GDM1 (cell line): ENCODE results near the gene RBM26.

Source experiments
- DNase-seq: peaks from one replicate; lab custom pipeline; 2025; lab: John Stamatoyannopoulos, UW

RBM26 gene

DNA sequence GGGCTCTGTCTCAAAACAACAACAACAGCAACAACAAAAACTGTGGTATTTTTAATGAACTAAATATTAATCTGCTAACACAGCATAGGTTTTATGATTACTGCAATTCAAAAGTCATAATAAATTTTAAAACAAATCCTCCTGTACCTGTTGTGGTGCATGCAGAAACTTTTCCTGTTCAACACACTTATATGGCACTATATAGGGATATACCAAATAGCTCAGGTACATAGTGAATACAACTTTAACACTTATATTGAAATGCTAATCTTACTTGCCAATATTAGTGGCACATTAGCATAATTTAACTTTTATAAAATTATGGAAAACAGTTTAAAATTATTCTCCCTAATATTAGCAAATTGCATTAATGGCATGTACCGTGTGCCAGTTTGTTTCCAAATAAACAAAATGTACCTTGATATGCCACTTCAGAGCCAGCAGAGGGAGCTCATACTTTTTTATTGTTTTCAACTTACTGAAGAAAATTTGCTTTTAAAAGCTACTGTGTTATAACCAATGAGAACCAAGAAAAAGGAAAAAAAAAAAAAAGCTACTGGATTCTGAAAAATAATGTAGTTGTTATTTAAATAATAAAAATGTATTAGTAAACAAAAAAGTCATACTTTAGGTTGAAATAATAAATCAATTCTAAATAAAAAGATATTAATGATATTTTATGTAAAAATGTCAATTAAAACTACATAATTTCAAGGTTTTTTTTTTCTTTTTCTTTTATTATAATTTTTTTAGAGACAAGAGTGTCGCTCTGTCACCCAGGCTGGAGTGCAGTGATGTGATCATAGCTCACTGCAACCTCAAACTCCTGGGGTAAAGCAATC lies 18.0 kb upstream of the RBM26 start:
- DNase-seq = no peak

DNA sequence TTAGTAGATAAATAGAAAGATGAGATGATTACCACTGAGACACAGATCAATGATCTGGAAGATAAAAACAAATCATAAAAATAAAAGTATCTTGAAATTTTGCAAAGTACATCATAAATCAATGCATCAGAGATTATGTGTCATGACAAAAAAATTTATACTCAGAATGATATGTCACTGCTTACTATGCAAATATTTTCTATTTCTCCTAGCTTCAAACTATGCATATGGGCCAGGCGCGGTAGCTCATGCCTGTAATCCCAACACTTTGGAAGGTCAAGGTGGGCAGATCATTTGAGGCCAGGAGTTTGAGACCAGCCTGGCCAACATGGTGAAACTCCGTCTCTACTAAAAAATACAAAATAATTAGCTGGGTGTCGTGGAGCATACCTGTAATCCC lies 17.3 kb upstream of the RBM26 start:
- no peak for DNase-seq

DNA sequence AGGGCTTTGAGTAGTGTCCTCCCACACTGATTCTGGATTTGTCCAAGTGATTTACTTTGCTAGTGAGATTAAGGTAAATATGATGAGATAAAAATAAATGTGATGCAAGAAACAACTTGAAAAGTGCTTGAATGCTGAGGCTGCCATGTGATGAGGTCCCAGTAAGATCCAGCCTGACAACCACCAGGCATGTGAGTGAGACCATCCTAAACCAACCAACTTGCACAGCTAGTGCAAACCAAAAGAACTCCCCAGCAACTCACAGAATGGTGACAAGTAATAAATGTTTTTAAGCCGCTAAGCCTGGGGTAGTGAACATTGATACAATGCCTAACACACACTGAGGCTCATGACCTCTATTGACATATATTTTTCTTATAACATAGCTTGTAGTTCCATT lies 13.3 kb upstream of the RBM26 start:
- no peak for DNase-seq

DNA sequence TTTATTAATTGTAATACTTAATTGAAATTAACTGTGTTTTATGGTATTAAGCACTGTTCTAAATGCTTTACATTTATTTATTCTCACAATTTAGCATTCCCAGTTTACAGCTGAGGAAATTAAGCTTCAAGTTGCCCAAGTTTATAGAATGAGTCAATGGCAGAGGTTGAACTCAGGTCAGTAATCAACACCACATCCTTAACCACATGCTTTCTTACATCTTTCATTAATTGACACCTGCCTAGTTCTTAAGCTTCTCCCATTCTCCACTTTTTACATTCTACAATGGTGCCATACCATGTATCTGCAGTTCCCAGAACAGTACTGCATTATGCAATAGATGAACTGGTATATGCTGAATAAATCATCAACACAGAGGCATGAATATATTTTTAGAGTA lies 11.7 kb upstream of the RBM26 start:
- DNase-seq = no peak

DNA sequence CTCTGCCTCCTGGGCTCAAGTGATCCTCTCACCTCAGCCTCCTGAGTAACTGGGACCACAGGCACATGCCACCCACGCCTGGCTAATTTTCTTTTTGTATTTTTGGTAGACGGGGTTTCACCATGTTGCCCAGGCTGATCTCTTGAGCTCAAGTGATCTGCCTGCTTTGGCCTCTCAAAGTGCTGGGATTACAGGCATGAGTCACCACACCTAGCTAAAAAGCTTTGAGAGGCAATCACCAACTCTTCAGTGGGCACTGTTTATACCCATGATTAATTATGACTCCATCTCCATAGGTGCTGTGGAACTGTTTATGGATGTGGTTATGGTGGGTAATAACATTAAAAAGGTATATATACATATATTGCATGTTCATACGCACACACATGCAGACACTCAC lies 7.5 kb upstream of the RBM26 start:
- no peak for DNase-seq

DNA sequence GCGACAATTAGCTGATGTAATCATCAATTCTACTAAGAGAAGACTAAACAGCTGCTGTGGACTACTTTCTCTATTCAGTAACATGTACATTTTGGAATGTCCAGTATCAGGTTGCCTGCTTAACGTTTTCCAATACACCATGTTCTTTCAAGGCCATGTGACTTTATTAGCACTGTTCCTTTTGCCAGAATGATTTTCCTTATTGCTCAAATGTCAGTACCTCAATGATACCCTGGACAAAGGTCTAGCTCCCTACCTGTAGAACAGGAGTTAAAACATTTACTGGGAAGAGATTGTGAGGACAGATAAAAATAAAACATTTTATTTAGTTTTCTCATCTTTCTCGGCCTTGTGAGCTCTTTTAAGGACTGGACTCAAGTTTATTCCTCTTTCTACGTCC lies 3.8 kb upstream of the RBM26 start:
- DNase-seq = no peak

DNA sequence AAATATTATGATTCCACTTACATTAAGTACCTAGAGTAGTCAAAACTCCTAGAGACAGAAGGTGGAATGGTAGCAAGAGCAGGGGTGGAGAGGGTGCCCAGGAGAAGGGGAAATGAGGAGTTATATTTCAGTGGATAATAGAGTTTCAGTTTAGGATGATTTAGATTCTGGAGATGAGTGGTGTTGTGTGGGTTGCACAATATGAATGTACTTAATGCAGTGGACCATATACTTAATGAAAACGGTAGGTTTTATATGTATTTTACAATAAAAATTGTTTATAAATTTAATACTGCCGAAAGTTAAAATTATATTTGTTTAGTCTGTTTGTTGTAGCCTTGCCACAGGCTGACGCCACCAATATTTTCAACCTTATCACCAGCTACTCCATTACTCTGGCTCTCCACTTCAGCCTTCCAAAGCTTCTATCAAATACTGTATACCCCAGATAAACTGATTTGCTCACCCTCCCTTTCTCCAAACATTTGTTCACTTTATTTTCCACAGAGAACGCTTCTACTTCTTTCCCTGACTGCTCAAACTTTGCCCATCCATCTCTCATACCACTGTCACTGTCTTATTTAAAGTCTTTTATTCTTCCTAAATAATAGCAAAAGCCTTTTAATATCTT lies 1.4 kb upstream of the RBM26 start:
- DNase-seq = no peak

DNA sequence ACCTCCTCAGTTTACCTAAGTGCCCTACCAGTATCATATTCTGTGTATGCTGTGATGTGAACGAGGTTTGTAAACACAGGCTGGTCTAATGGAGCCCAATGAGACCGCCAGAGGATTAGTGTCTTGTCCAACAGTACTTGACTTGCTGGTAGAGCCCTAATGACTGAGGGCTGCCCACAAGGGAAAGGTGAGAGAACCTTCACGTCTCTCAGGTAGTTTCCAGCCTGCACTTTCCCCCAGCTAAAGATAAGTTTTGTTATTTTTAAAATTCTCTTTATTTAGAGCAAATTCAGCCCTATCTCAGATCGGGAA lies 498 bp upstream of the RBM26 start:
- DNase-seq = no peak

DNA sequence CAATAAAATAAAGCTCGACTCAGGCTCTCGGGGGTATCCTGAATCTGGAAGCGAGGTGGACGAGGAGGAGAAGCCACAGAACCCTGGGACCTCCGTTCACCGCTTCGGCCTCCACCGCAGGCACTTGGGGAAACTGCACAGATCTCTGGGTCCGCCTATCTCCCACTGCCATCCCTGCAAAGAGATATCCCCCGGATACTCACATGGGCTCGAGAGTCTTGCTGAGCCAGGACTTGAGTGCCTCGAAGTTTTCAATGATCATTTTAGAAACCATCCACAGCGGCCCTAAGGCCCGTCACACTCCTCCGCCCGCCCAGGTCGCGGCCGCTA lies 589 bp downstream of the RBM26 start:
- no peak for DNase-seq

DNA sequence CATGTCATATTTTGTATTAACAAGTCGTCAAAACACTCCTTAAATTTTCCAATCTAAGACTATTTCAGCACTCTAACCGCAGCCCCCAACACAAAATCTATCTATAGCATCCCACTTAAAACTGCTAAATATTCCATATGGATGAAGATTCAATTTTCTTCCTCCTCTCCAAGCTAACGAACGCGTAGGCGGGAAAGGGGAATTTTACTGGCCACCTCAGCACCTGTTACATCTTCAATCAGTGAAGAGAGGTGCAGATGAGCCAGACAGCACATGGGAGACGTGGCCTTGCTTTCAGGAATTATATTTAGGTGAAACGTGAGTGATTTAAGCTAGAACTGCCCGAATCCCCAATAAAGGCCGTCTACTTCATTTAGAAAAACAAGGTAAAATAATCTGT lies 1.1 kb downstream of the RBM26 start:
- DNase-seq = no peak

DNA sequence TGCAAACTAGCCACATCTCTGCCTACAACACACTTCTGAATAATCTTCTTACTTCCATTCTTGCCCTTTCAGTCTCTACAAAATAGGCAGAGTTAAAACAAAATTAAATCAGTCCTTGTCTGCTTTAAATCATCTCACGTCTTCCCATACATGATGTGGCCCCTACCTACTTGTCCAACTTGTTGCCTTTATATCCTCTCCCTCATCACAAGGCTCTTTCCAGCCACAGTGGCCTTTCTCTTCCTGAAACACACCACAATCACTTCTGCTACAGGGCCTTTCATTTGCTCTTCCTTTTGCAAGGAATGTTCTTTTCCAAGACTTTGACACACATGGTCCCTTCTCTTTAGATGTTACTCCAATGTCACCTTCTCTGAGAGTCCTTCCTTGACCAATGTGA lies 1.7 kb downstream of the RBM26 start:
- DNase-seq = no peak

DNA sequence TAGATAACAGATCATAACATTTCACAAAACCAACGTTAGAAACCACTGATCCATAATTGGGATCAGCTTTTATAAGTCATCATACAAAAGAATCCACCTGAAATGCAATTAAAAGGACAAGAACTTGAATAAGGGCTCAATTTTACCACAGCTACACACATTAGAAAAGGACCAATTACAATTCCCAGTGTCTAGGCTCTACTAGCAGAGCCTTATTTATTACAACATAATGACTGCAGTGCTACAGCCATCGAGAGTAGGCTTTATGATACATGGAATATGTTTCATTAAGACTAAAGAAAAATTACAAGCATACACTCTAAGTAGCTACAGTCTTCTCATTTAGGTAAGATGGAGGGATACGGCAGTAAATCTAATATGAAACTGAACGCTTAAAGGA lies 2.9 kb downstream of the RBM26 start:
- no peak for DNase-seq

DNA sequence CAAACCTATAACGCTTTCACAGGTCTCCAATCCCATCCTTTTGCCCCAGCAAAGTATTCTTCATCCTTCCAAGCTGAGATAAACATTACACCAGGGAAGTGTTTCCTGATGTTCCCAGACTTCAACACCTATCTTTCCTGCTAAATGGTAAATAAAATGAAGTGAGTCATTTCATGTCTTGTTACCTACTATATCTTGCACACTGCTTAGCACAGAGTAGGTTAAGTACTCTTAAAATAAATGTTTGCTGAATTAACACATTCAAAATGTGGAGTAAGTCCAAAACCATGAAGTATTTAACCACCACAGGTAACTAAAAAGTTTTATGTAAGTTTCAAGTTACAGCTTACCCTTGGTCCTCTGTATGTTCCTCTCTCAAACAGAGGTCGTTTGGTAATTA lies 3.4 kb downstream of the RBM26 start:
- no peak for DNase-seq

DNA sequence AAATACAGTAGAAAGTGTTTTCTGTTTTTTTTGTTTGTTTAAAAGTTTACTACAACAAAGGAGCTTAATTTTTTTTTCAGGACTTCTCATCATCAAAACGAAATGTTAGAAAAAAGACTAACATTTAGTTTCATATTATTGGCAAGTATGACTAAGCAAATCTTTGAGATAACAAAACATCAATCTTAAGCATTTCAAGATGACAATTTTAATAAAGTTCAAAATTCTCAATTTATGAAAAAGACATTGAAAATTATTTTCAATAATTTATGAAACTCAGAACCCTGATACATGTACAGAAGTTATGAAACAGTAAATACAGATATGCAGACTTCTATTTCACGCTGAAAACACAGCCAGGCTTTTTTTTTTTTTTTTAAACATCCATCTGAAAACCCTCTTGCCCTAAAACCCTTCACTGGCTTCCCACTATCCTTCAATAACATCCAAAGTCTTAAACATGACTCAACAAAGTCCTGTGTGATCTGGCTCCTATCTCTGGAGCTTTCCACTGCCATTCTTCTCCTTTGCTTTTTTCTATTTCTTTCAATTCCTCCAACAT lies 3.9 kb downstream of the RBM26 start:
- DNase-seq = no peak

DNA sequence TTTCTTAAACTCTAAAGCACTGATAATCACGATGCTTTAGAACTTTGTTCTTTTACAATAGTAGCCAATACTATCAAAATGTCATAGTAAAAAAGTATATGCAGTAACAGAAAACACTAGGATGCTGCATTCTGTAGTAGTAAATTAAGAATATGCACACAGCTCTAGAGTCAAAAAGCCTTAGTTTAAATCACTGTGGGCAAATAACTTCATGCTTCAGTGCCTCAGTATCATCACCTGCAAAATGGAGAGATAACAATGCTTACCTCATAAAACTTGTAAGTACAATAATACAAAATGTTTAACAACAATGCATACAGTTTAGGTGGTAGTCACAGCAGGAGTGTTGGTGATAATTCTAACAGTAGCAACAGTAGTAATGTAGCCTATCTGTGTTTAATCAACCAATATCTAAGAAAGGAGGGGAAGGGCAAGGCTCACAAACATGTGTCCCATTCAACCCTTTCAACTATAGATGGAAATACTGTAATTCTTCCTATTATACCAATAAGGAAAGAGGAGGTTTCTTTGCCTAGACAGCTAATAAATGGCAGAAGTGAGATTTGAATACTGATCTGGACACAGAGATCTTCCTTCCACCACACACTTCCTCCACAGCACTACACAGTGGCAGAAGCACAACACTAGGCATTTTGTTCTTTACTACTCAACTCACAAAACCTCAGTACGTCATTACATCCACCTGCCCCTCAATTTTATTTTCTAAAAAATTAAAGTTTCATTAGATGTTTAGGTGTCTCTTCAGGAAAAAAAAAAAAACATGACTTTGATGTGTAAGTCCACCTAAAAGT lies 4.6 kb downstream of the RBM26 start:
- DNase-seq = no peak

DNA sequence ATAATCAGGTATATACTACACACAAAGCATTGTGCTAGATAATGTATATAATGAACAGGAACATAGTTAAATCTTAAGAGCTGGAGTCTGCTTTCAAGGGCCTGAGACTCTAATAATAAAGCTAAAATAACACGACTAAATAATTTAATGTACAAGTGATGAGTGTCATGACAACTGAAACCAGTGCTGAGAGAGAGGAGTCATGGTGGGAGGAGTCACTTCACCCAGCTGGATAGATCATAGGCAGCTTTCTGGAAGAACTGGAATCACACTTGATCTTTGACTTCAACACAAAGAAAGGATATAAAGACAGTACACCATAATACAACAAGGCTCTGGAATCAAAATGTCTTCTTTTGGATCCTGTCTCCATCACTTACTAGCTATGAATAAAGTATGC lies 7.1 kb downstream of the RBM26 start:
- no peak for DNase-seq

DNA sequence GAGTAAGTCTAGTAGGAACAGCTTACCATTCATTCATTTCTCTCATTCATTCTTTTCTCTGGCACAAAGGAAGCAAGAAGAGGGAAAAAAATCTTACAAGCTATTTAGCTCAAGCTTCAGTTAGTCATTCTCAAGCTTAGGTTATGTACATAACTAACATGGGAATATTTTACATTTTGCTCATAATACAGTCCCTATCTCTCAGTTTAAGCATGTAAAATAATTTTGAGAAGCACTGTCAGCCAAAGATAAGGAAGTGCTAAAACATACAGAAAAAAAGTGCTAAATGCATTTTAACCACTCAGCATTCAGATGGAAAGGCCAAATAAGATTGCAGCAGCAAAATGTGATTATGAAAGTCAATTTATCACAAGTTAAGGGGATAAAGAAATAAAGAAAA lies 7.9 kb downstream of the RBM26 start:
- no peak for DNase-seq

DNA sequence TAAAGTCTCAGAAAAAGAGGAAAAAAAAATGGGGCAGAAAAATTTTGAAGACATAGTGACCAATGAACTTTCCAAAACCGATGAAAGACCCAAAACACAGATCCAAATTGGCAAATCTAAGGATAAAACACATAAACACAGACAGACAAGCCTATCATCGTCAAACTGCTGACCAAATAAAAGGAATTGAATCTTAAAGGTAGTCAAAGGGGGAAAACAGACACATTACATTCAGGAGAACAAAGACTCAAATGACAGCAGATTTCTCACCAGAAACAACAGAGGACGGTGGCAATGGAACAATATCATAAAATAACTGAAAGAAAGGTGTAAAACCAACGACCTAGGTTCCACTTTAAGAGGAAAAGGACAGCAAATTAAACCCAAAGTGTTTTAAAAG lies 10.2 kb downstream of the RBM26 start:
- no peak for DNase-seq

DNA sequence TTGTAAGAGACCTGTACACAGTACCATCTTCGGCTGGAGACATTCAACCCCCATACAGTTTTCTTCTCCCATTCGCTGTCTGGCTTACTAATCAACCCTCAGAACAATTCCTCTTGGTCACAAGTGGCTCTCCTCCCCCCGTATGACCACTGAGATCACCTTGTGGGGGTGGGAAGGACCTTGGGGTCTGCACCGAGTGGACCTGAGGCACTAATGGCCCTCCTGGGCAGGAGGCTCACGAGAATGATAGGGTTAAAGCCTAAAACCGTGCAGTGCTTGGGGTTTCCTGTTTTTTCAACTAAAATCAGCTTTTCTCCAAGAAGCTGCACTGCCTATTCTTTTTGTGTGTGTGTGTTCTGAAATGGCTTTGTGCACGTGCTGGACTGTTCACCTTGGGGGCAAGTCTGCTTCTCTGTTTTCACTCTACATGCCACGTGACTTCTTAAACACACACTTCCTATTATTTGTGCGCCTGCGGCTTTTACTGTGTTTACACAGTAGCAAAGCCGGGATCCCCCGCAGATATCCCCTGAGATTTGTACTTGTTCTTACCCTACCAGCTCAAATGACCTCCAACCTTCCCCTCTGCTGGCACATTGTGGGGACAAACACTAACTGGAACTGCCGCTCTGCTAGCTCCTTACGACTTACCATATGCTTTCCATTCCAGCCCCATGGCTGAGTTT lies 12.3 kb downstream of the RBM26 start:
- no peak for DNase-seq

DNA sequence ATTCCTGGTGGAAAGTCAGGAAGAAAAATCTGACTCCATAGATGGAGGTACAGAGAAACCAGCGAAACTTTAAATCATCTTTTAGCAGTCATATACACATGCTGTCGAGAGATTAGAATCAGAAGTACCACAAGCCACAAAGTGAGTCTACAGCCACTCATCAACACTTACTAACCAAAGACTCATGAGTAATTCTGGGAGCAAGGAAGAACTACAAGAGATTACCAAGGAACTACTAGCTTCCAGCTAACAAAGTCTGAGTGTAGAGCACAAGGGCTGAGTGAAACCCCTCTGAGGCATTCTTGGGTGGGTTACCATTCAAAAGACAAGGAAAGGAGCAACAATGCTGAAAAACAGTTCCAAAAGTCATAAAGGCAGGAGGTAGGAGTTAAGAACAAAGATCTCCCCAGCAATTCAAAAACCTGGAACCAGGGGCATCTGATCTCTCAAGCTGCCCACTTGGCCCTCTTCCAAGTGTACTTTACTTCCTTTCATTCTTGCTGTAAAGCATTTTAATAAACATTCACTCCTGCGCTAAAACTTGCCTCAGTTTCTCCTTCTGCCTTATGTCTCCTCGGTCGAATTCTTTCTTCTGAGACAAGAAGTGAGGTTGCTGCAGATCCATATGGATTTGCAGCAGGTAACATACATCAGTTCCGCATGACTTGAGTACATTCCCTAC lies 13.0 kb downstream of the RBM26 start:
- peak; percentile 40 for DNase-seq

DNA sequence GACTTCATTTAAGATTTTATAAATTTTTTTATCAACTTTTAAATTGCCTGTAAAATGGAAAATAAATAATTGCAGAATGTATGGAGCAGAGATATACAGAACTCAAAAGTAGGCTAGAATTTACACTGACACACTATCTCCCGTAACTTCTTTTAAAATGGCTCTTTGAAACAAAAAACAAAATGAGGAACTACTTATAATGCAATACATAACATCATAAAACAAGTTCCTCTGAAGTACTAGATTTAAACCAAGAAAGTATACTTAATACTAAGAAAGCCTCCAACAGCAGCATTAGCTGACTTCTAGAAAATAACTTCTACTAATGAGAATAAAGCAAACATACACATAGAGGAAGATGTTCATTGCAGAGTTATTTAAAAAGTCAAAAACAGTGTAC lies 17.0 kb downstream of the RBM26 start:
- DNase-seq = no peak

DNA sequence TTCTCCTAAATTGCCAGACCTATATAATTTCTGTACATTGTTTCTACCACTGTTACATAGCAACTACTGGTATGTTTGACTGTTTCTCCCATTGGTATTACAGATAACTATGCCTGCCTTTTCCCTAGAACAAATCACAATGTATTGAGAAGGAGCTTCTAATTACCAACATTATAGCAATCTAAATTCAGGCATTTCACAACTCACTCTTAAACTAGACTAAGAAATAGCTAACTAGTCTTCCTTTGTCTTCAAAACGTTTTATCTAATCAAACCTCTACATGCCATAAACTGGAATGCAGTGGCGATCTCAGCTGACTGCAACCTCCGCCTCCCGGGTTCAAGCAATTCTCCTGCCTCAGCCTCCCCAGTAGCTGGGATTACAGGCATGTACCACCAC lies 18.2 kb downstream of the RBM26 start:
- DNase-seq = no peak
